ENCODE results near the gene ZNF396.

GRCh38 chr18:35345460-35345921 lies 31.6 kb downstream of the ZNF396 start:
- no peak for TF ChIP-seq CTCF (conservative IDR thresholded peaks at IDR 0.05; ENCODE audit: low read depth in 2 of 2)
- TF ChIP-seq POLR2AphosphoS5 (IDR thresholded peaks at IDR 0.05; ENCODE audit: low read depth): no peak
- no peak for TF ChIP-seq EZH2 (IDR thresholded peaks at IDR 0.05; ENCODE audit: low read depth, unreplicated experiment)
- TF ChIP-seq REST (IDR thresholded peaks at IDR 0.05; ENCODE audit: unreplicated experiment): no peak
- no peak for TF ChIP-seq ZNF331 (CRISPR knock-in tag; IDR thresholded peaks at IDR 0.05; ENCODE audit: low read depth)

All from GM23338 (cell line).